Measurements from ENCODE around the gene ST6GALNAC6.

DNA sequence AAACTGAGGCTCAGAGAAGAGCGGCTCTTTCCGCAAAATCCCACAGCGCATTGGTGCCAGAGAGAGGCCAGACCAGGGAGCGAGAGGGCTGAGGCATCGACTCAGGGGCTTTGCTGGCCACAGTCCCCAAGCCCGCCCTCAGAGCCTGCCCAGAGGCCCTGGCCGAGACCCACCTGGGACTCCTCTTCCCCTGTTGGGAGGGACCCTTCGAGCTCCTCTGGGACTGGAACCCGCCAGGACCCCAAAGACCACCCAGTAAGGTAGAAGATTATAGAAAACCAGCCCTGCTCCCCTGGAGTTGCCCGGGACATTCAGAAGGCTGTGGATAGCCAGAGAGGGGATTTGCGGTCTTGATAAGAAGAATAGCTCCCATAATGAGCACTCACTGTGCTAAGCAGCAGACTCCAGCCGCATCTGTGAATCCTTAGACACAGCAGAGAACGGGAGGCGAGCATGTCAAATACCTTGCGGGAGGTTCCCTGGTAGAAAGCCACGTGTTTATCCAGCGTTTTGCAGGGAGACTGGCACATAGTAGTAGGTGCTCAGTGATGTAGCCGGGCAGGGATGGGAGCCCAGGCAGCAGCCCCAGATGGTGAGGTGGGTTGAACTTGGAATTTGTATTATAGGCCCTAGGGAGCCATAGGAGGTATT, 21.3 kb downstream of the ST6GALNAC6 start:
- peak; percentile 10 for TF ChIP-seq POLR2A (IDR thresholded peaks at IDR 0.05; ENCODE audit: low read length)
- TF ChIP-seq GATA1 (IDR thresholded peaks at IDR 0.05; ENCODE audit: low read depth, low read length): no peak

Data from erythroblast (primary cell).